CD4-positive, alpha-beta T cell treated with Interleukin-6 at 100 ng/mL for 8 hours (primary cell): ENCODE results near the gene FAM161A.
"Not testable (repeated sequence)": the region's sequence is repeated elsewhere in the genome, so short reads cannot be mapped to it uniquely, and the experiment has no call there.

ENCODE experiments used
- DNase-seq: peaks from one replicate; pipeline ENCODE4 v3.0.0-alpha.2; 2020; ENCODE audit warnings: mixed read lengths, low spot score

The FAM161A gene

DNA sequence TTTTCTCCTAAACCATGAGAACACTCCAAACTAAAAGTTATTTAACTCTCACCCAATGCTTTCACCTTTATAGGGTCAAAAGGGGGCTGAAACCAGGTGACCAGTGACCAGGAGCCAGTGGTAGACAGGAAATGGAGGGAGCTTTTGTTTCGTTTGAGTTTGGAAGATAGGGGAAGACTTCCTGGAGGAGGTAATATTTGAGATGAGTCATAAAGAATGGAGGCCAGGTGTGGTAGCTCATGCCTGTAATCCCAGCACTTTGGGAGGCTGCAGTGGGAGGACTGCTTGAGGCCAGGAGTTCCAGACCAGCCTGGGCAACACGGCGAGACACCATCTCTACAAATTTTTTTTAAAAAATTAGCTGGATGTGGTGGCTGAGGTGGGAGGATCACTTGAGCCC lies 8.5 kb downstream of the FAM161A start:
- DNase-seq: no peak

DNA sequence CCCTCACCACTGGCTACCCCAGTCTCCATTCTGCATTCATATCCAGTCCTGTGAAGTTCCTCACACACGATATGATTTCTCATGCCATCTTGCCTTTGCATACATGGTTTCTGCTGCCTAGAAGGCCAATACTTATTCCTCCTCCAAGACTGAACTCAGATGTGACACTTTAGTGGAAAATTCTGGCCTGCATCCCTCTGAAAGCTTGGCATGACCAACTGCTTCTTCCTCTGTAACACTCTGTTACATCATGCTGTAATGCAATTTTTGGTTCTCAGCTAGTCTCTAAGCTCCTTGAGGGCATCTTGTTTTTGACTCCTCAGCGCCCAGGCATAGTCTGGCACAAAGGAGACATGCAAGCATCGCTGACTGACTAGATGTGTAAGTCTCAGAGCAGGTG lies 12.6 kb downstream of the FAM161A start:
- no peak for DNase-seq

DNA sequence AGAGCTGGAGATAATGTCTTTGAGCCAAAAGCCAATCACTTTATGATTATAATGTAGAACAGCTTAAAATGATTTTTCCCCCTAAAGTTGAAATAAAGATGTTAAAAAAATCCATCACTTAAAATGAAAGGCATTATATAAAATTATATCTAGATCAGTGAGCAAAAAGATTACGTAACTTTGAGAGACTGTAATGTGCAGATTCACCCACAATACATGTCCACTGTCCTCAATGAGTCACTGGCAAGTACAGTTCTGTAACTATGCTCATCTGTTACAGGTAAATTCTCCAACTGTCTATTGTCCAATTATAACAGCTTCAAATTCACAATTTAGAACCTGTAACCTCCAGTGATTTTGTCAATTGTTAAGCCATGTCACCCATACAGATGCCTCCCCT lies 19.0 kb downstream of the FAM161A start:
- no peak for DNase-seq

DNA sequence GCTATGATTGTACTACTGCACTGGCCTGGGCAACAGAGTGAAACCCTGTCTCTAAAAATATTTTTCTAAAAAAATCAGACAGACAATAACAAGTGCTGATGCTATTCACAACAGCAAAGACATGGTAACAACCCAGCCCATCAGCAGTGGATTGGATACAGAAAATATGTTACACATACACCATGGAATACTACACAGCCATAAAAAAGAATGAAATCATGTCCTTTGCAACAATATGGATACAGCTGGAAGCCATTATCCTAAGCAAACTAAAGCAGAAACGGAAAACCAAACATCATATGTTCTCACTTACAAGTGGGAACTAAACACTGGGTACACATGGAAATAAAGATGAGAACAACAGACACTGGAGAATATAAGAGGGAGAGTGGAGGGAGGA lies 19.9 kb downstream of the FAM161A start:
- no peak for DNase-seq

DNA sequence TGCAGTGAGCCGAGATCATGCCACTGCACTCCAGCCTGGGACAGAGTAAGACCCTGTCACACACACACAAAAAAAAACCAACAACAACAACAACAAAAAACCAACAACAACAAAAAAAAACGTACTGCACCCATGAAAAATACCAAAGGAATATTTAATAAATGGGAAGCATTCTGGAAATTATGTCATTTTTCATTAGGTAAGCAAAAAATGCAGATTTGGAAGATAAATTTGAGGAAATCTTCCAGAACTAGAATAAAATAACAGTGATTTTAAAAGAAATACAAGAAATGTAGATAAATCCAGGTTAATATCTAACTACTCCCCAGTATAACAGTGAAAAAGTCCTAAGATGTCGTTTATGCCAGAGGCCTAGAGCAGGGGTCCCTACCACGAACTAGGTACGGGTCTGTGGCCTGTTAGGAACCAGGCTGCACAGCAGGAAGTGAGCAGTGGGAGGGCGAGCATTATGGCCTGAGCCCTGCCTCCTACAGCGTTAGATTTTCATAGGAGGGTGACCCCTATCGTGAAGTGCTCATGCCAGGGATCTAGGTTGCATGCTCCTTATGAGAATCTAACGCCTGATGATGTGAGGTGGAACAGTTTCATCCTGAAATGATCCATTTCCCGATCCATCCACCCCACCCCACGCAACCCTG lies 21.5 kb downstream of the FAM161A start:
- no peak for DNase-seq

DNA sequence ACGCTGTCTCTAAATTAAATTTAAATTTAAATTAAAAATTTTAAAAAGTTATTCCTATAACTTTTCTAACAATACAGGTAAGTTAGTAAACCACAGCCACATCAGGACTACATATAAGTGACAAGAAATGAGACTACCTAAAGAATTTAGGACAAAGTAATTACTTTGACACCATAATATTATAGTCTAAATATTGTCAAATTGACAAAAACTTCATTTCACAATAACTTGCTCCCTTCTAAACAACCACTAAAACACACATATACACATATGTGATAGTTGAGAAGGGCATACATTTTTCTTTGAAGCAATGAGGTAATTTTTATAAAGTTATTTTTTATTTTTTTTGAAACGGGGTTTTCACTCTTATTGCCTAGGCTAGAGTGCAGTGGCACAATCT lies 31.6 kb downstream of the FAM161A start:
- no peak for DNase-seq

DNA sequence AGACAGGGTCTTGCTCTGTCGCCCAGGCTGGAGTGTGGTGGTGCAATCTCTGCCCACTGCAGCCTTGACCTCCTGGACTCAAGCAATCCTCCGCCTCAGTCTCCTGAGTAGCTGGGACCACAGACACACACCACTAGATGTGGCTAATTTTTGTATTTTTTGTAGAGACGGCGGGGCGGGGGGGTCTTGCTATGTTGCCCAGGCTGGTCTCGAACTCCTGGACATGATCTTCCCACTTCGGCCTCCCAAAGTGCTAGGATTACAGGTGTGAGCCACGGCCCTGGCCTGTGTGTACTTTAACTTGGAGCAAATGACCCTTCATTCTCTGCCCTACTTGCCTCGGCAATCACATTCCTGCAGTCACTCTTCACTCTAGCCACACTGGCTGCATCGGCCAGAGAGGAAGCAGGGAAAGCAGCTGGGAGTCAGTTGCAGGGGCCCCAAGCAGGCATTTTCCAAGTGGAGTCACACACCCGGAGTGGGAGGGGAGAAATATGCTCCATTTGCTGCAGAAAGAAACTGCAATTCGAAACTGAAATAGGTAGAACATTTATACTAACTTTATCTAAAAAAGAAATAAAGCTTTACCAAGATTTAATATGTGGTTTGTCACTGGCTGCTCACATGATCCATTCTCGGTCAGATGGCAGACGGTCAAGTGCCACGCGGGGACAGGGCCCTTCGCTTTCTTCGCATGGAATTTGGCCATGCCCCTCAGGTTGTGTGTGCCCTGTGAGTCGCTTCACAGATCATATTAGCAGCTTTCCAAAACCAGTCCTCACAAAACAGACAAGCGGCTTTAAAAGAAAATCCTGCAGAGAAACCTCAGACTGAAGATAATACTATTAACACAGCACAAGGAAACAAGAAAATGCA lies 37.1 kb downstream of the FAM161A start:
- no peak for DNase-seq

DNA sequence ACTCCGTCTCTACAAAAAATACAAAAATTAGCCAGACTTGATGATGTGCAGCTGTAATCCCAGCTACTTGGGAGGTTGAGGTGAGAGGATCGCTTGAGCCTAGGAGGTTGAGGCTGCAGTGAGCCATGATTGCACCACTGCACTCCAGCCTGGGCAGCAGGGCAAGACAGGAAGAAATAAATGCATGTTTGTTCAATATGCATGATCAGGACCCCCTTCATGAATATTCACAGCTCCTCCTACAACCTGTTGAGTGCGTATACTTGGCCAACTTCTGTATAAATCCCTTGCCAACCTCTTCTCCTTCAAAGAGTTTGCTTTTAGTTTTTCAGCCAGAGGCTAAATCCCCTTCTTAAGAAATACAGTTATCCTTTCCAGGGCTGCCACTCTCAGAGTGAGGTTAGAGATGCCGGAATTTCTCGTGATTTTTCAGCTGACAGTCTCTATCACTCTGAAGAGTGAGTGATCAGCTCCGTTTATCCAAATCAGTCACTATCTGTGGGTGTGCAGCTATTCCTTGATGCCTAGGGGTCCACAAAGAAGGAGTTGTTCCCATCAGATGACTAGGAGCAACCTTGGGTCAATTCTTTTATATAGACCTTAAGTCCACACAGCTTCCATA lies 39.2 kb downstream of the FAM161A start:
- DNase-seq: no peak

DNA sequence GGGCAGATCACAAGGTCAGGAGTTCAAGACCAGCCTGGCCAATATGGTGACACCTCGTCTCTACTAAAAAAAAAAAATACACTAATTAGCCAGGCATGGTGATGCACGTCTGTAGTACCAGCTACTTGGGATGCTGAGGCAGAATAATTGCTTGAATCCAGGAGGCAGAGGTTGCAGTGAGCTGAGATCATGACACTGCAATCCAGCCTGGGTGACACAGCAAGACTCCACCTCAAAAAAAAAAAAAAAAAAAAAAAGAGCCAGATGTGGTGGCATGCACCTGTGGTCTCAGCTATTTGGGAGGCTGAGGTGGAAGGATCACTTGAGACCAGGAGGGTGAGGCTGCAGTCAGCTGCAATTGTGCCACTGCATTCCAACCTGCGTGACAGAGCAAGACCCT lies 40.5 kb downstream of the FAM161A start:
- not testable (repeated sequence) for DNase-seq

DNA sequence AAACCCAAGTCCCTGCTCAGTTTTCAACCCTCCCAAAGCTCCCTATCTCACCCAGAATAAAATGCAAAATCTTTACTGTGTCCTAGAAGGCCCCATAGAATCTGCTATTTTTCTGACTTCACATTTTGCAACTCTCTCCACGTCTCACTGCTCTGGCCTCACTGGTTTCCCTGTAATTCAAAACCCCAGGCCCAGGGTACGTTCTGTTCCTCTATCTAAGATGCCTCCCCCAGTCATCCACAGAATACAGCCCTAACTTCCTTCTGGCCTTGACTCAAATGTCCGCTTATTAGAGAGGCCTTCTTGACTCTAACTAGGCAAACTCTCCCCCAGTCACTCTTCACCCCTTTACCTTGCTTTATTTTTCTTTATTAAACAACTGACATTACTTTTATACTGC lies 42.0 kb downstream of the FAM161A start:
- no peak for DNase-seq

DNA sequence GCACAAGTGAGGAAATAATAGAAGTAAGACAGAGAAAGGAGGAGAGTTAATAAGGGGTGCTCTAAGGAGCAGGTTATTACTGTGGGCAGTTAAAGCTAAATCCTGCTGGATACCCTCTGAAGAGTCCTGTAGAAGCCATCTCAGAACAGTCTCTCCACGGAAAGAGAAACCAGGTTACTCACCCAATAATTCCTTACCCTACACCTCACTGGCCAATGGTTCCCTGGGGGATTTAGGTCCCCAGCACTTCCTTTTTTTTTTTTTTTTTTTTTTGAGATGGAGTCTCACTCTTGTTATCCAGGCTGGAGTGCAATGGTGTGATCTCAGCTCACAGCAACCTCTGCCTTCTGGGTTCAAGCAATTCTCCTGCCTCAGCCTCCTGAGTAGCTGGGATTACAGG lies 43.7 kb downstream of the FAM161A start:
- not testable (repeated sequence) for DNase-seq

DNA sequence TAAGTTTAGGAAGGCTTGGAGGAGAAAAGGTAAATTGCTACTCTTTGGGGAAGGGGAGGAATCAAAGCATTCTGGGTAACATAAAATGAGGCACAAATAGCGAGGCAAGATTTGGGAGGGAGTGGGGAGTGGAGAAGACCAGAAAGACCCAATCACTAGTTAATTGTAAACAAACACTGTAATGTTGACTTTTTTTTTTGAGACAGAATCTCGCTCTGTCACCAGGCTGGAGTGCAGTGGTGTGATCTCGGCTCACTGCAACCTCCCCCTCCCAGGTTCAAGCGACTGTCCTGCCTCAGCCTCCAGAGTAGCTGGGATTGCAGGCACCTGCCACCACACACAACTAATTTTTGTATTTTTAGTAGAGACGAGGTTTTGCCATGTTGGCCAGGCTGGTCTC lies 45.2 kb downstream of the FAM161A start:
- not testable (repeated sequence) for DNase-seq

DNA sequence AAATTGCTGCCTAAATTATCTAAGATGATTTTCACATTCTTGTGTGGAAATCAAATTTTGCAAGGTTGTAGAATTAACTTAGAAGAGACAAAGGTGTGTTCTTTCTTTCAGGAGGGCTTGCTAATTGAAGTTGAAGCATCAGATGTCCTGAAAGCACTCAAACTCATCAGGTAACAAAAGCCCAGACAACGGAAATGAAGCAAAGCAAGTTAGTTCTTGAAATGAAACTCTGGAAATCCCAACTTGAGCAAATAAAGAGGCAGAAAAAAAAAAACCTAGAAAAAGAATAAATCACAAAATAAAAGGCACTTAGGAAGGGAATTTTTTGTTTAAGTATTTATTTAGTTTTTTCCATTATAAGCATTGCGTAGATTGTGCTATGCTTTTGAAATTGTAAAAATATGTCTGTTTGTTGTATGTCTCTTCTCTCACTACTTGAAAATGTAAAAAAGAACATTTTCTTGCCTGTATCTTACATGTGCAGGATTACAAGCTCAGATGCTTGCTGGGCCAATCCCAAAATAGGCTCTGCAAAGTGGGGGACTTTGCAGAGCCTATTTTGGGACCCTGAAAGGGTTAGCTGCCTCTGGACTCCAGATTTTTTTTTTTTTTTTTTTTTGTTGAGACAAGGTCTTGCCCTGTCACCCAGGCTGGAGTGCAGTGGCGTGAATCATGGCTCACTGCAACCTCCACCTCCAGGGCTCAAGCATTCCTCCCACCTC lies 46.7 kb downstream of the FAM161A start:
- no peak for DNase-seq

DNA sequence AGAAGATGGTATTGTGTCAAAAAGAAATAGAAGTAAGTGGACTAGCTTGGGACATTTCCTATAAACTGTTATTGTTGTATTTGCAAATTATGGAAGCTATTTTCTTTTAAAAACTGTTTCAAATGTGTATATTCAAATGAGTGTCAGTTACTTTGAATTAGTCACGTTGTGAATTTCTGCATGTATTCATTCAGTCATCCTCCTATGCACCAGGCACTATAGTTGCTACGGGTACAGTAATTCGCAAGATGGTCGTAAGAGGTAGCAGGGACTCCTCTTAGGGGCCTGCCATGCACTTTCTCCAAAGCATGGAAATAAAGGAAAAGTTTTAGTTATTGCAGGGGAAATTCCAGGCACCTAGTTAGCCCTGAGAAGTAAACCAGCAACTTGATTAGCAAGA lies 51.3 kb downstream of the FAM161A start:
- no peak for DNase-seq

DNA sequence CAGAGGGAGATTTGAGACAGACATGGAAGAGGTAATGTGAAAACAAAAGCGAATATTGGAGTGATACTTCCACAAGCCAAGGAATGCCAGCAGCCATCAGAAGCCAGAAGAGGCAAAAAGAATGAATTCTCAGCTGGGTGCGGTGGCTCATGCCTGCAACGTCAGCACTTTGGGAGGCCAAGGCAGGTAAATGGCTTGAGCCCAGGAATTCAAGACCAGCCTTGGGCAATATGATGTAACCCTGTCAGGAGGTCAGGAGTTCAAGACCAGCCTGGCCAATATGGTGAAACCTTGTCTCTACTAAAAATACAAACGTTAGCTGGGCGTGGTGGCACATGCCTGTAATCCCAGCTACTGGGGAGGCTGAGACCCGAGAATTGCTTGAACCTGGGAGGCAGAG lies 54.8 kb downstream of the FAM161A start:
- no peak for DNase-seq

DNA sequence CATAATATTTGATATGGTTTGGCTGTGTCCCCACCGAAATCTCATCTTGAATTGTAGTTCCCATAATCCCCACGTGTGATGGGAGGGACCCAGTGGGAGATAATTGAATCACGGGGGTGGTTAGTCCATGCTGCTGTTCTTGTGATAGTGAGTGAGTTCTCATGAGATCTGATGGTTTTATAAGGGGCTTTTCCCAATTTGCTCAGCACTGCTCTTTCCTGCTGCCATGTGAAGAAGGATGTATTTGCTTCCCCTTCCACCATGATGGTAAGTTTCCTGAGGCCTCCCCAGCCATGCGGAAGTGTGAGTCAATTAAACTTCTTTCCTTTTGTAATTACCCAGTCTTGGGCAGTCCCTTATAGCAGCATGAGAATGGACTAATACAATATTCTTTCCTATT lies 56.4 kb downstream of the FAM161A start:
- DNase-seq: not testable (repeated sequence)

DNA sequence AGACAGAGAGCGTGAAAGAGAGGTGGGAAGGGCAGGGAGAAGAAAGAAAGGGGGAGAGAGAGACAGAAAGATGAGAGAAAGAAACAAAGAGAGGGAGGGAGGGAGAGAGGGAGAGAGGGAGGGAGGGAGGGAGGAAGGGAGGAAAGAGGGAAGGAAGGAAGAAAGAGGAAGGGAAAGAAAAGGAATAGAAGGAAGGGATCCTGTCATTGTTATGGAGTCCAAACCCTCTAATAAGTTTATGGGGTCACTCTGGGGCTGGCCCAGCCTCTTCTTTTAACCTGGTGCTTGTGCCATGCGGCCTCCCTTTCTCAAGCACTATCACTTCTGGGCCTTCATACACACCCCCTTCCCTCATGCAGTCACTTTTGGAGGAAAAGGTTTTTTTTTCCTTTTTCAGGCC lies 58.5 kb downstream of the FAM161A start:
- DNase-seq: no peak

DNA sequence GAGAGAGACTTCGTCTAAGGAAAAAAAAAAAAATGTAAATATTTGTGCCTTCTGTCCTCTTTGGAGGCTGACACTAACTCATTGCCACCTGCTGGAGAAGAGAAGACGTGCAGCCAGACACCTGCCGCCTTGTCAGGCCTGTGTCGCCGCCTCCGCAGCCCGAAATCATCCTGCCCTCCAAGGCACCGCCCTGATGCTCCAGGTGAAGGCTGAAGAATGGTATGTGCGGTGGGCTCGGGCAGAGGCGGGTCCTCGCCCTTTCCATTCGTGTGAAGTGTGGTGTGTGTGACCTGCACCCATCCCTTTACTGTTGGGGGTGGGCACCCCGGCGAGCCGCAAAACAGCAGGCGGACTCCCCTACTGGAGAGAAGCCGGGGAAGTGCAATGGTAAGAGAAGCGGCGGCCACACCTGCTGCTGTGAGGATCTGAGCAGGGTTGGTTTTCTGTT lies 60.4 kb downstream of the FAM161A start:
- peak; percentile 62 for DNase-seq

DNA sequence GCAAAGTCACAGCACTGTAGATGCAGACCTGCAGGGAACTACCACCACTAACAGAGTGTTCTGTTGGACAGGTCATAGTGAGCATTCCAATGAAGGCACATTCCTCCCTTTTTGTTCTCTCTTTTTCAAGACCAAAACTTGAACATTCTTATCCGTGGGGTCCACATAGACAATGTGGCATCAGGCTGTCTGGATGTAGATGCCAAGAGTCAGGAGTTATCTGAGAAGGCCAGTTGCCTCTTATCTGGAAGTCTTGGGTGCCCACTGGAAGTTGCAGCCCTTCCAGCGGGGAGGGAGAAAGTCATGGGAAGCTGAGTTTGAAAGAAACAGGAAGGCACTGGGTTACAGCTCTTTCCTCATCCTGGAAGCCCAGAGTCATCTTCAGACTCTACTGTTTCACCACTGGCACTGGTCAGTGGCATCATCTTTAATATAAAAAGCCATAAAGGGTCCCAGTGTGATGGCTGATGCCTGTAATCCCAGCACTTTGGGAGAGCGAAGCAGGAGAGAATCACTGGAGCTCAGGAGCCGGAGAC lies 61.4 kb downstream of the FAM161A start:
- no peak for DNase-seq

DNA sequence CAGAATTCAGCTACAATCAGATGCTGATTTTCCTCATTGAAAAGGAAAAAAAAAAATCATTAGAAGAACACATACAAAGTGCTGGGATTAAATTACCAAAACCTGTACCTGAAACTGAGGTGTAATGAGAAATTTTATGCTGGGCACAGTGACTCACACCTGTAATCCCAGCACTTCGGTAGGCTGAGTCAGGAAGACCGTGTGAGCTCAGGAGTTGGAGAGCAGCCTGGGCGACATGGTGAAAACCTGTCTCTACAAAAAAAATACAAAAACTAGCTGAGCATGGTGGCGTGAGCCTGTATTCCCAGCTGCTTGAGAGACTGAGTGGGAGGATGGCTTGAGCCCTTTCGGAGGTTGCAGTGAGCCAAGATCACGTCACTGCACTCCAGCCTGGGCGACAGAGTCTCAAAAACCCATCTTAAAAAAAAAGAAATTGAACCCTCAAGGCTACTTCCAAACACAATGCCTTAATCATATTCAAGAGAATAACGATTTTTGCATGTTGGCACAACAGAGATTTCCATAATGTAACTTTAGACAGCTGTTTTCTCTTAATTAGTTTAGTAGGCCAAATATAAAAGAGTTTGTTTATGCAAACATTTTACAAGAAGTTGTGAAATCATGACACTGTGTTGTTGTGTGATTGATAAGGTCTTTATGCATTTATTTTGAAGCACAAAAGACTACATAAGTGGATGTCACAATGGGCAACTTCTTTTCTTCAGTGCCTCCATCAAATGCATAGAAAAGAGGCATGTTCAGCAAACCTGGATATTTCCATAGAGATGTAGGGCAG lies 63.9 kb downstream of the FAM161A start:
- no peak for DNase-seq

DNA sequence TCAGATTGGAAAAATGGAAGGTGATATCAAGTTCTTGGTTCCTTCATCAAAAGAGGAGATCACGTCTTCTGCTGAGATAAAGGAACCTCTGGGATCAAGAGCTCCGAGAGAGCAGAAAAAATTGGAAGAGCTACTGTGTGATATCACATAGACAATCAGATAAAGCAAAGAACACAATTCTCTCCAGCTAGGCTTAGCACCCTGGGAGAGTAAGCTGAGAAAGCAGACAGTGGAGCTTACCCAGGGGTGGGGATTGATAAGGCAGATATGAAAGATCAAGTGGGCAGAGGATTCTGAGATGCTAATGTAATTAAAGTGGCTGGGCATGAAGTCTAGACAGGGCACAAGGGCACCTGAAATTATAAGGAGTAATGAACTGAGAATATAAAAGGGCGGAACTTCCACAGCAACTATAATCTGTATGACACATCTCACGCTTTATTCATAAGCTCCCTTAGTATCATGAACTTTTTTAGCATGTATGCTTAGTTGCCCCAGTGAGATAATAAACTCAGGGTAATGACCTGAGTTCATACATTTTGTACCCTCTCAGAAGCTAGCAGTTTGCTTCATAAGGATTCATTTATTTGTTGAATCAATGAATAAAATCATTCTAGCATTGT lies 65.8 kb downstream of the FAM161A start:
- no peak for DNase-seq
